ENCODE data around the gene PTTG1IP.

The PTTG1IP gene

DNA sequence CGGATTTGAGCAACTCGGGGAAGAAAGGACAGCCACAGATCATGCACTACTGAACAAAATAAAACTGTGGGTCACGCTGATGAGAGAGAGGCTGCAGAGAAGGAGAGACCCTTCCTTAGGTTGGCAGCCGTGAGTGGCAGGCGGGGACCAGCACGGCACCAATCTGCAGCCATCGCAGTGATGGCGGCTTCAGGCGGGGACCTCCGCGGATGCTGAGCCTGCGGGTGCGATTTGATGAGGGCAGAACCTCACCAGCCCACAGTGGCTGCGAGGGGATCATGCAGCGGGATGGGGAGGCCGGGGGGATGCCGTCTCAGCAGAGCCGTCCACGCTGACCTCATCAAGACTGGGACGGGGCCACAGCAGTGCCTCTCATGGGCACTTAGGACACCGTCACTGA is 35.4 kb upstream of the PTTG1IP start:
- no peak for DNase-seq (ENCODE audit: low spot score)

DNA sequence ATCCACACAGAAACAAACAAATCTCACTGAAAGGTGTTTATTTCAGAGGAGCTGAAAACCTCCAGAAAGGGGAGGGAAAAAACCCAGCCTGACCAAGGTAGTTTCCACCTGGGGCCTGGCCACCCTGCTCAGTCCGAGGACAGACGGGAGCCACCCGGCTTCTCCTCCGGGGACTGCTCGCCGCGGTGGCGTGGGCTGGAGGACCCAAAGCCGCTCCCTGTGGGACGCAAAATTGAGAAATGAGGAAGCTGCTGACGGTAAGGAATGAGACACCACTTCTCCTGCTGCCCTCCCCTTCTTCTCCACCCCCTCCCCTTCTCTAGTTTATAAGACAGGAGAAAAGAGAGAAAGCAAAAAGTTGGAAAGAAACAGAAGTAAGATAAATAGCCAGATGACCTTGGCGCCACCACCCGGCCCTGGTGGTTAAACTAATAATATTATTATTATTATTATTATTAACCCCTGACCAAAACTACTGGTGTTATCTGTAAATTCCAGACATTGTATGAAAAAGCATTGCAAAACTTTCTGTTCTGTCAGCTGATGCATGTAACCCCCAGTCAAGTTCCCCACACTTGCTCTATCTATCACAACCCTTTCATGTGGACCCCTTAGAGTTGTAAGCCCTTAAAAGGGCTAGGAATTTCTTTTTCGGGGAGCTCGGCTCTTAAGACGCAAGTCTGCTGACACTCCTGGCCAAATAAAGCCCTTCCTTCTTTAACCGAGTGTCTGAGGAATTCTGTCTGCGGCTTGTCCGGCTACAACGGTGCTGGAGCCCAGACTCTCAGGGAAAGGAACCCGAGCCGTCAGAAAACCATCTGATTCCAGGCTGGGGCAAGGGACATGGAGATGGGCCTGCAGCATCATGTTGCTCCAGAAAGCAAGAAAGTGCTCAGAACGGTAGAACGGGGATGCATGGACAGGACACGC is 34.7 kb upstream of the PTTG1IP start:
- DNase-seq (ENCODE audit: low spot score) = no peak

DNA sequence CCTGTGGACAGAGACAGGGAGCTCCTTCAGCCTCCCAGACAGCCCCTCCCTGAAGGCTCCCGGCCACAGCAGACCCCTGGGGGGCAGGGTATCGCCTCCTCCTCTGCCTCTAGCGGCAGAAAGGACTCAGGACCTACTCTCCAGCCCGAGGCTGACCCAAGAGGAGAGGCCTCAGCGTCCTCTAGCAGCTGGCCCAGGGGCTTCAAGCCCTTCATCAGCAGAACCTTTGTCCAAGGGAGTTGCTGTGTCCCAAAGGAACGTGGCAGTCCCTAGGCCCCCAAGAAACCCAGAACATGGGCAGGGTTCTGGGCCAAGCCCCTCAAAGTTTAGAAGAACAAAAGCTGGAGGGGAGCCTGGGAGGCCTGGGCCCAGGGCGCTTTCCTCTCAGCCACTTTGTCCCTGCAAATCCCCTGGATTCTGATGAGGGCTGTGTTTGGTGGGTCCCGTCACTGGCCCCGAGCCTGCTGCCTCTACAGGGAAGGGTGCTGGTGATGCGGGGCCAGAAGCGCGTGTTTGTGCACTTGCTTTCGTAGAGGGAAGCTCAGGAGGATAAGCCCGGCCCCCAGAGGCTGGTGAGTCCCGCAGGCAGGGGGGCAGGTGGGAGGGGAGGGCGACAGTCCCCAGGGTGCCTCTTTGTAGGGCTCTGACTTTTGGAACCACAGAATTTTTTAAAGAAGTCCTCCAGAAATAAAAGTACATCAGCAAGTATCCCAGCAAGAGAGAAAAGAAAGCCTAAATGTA is 33.9 kb upstream of the PTTG1IP start:
- DNase-seq (ENCODE audit: low spot score) = no peak

DNA sequence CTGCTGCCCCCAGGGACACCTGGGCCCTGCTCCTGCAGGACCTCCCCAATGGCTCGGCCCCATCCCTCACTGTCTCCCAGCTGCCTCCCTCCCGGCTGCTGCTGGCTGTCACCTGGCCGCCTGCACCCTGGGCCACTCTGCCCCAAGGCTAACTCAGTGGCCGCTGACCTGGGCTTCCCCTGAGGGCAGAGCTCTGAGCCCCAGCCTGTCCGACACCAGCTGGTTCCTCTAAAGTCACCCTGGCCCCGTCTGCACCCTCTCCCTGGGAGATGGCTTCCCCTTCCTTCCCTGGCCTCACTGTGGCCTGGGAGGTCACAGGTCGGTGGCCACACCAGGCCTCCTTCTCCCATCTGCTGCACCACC is 32.2 kb upstream of the PTTG1IP start:
- no peak for DNase-seq (ENCODE audit: low spot score)

DNA sequence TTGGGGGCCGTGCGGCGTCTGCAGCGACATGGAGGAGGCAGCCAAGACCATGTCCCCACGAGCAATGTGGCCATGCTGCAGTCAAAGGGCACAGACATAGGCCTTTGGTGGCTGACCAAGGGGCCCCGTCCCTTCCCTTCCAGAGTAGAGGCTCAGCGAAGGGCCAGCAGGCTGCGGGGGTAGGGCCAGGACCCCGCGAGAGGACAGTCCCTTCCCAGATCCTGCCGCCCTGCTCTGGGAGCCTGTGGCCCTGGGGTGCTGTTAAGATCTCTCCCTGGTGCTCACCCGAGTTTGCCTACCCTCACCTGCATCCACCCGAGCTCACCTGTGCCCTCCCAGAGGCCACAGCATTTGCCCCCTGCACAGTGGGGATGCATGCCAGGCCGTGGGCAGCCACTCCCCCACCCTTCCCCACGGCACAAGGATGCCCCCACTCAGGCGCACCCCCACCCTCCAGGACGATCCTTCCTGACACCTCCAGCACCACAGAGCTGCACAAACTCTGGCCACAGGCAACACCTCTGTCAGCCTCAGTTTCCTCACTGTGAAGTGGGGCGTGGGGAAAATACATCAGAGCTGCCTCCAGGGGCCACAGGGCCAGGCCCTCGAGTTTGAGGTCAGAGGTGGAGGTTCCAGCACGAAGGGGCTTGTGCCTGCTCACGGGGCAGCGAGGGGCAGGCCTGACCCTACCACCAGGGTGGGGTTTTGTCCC is 31.7 kb upstream of the PTTG1IP start:
- no peak for DNase-seq (ENCODE audit: low spot score)

DNA sequence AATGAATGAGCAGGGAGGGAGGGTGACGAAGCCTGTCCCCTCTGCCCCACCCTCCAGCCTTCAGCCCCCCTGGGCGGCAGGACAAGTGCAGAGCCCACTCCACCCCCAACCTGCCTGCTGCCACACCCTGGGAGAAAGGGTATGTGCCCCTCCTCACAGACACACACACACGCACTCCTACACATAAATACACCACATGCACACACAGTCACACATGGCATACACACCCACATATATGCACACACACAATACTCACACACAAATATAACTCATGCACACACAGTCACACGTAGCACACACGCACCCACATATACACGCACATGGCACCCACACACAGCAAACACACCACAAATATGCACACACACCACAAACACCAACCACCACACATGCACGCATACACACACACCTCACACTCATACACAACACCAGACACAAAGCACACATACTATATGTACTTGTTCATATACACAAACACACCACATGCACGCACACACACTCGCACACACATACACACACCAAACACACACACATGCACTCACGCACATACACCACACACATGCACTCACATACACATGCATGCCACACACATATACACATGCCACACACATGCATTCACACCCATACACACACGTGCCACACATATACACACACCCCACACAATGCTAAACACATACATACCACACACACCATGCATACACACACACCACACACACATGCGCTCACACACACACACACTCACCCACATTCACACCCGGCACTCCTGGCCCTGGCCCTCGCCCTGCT is 30.8 kb upstream of the PTTG1IP start:
- no peak for DNase-seq (ENCODE audit: low spot score)

DNA sequence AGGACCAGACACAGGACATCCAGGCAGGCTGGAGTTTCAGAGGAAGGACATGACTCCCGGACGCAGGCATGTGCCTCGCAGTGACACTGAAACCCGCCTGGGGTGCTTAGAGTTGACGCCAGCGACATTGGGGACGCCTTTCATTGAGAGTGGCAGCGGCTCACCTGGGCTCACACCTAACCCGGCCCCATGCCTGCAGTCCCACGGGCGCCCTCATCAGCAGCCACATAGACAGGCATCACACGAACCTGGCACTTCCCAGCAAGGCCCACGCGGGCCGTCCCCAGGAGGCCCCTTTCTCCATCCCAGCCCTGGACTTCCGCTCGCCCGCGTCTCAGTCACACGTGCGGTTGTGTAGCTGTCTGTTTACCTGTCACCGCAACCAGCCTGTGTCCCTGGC is 30.2 kb upstream of the PTTG1IP start:
- no peak for DNase-seq (ENCODE audit: low spot score)

DNA sequence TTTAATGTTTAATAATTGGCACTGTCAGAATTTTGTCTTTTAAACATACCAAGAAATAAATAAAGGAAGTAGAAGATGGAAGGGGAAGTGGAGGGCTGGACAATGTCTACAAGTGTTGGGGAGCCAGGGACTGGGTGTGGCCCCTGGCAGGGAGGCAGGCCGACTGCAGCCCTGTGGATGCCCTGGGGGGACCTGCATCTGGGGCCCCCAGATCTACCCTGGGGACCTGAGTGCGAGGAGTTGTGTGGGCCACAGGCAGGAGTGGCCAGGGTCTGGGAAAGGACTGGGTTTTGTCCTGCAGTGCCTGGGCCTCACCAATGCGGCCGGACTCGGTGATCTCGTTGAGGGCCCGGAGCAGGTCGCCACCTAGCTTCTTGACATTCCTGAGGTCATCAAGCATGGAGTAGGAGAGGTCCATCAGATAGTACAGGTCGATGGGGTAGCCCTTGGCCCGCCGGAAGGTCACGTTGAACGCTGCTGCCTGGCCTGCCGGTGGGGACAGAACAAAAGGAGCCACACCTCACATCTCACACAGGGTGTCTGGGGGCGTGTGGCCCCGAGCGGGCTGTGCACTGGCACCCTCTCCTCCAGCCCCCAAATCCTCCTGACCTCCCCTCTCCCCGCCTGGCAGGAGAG is 29.7 kb upstream of the PTTG1IP start:
- DNase-seq (ENCODE audit: low spot score) = no peak

DNA sequence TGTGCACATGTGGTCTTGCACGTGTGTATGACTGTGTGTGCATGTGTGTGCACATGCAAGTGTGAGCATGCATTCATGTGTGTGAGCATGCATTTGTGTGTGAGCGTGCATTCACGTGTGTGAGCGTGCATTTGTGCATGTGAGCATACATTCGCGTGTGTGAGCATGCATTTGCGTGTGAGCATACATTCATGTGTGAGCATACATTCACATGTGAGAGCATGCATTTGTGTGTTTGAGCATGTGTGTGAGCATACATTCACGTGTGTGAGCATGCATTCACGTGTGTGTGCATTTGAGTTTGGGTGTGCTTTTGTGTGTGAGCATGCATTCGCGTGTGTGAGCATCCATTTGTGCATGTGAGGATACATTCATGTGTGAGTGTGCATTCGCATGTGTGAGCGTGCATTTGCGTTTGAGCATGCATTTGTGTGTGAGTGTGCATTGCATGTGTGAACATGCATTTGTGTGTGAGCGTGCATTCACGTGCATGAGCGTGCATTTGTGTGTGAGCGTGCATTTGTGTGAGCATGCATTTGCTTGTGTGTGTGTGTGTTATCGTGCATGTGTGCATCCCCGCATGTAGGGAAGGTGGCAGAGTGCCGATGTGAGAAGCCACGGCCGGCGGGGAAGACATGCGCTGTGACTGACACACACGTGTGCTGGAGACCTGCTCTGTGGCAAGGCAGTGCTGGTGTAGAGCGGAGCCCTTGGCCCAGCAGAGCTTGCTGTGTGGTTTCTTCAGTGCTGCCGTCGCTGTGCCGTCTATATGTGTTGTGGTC is 29.0 kb upstream of the PTTG1IP start:
- DNase-seq (ENCODE audit: low spot score) = no peak

DNA sequence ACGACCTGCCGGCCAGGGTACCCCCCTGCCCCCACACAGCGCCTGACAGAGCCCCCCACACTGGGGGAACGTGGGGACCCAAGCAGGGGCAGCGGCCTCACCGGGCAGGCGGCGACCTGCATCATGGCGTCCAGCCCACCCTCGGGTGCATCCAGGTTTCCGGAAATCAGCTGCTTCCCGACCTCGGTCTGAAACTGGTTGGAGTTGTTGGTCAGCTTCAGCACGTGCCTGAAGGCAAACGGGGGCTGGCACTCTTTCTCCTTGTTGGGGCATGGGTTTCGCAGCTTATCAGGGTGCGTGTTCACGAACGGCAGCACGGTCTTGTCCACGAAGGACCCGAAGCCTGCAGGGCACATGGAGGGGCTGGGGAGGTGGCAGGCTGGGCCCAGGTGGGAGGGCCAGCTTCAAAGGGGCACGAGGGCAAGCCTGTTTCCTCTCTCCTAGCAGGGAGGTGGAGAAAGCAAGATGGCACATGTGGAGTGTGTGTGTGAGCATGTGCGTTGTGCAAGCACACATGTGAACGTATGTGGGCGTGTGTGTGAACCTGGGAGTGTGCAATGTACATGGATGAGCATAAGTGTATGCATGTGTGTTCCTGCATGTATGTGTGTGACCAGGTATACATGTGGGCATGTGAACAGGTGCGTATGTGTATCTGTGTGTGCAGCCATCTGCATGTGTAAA is 28.0 kb upstream of the PTTG1IP start:
- no peak for DNase-seq (ENCODE audit: low spot score)

DNA sequence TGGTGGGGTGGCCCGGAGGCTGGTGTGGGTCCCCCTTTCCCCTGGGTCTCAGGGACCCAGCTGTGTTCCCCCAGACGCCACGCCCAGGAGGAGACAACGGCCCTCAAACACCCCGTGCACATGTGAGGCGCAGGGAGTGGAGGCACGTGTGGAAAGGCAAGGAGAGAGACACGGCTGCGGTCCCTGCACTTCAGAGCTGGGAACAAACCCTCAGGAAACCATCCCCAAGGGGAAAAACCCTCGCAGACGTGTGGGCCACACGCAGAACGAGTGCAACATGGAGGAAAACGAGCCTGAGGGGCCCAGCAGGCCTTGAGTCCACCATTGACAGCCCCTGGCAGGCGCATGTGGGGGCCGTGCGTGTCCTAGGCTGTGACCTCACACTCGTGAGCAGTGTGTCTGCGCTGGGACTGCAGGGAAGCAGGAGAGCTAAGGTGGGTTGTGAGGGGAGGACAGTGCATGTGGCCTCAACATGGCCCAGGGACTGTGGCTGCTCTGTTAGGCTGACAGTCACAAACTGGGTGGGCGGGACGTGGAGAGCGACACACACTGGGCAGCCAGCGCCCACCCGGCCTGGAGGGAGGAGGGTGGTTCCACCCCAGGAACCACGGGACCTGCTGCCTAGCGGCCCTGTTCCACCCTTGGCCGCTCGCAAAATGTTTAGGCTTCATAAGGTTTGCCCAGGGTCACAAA is 27.2 kb upstream of the PTTG1IP start:
- no peak for DNase-seq (ENCODE audit: low spot score)

DNA sequence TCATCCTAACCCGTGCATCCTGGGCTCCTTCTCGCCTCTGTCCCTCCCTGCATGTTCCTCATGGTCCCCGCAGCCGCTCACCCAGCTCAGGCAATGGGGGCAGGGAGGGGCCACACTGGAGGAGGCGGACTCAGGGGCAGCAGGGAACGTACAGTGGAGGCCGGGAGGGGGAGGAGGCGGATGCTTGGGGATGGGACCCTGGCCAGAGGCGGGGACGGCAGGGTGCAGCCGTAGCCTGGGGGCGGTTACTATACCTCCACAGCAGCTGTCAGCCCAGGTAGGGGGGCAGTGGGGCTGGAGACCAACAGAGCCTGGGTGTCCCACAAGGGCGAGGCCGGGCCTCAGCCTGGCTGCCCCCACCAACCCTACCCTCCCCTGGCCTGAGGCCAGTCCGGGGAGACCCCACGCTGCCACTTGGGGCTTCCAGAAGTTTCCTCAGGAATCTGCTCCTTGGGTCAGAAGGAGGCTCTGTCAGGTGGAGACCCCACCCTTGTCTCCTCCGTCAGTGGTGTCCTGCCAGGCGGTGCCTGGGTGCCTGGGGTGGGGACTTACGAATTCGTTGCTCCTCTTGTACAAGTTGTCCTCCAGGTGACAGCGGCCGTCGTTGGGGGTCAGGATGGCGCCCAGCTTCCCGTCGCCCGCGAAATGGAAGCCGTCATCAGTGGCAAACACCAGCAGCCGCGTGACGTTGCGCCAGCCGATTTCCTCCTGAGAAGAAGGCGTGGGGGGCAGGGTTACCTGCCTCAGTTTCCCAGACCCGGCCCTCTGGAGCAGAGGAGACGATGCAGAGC is 26.5 kb upstream of the PTTG1IP start:
- DNase-seq (ENCODE audit: low spot score) = no peak

DNA sequence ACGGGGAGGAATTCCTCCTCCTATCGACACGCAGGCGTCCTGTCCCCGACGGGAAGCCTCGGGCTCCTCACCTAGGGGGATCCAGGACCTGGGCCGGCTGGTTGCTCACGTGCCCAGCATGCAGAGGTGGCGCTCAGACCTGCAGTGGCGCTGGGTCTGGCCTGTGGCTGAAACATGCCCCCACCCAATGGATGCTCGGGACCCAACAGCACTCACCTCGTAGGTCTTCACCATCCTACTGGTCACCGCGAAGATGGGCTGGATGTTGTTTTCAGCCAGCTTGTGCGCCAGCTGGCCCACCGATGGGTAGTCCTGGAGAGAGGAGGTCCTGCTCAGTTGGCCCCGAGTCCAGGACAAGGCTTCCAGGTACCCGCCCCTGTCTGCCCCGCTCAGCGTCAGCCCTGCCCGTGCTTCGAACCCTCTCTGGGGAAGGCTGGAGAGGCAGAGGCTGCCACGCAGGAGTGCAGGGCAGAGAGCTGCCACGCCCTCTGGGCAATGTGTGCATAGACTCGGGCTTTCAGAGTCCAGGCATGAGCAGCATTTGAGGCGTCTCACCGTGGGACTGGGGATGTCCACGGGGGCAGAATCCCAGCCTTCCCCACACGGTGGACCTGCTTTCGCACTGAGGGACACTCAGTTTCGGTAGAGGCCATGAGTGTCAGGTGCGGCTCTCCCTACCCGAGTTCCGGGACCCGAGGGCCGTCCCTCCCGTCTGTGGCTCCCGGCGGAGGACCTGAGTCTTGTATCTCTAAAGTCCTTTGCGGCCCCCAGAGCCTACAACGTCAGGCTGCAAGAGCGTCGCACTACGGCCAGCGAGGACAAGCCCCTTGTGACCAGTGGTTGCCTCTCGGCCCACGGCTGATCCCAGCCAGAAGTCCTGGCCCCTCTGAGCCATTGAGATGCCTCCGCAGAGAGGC is 25.6 kb upstream of the PTTG1IP start:
- DNase-seq (ENCODE audit: low spot score) = no peak

DNA sequence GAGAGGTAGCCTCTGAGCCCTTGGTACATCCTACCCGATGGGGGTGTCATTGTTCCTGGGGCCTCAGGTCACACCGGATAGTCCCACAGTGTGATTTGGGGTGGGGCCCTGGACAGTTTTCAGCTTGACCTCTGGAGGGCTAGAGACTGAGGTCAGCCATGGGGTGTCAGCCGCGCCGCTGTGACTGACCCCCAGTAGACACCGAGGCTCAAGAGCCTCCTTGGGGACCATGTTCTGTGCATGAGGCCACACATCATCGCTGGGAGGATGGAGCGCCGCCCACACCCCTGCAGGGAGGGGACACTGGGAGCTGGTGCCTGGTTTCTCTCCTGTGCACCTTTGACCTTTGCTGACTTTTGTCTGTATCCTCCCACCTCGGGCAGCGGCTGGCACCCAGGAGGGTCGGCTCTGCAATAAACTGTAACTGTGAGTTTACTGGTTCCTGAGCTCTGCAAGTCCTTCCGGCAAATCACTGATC is 24.6 kb upstream of the PTTG1IP start:
- no peak for DNase-seq (ENCODE audit: low spot score)

DNA sequence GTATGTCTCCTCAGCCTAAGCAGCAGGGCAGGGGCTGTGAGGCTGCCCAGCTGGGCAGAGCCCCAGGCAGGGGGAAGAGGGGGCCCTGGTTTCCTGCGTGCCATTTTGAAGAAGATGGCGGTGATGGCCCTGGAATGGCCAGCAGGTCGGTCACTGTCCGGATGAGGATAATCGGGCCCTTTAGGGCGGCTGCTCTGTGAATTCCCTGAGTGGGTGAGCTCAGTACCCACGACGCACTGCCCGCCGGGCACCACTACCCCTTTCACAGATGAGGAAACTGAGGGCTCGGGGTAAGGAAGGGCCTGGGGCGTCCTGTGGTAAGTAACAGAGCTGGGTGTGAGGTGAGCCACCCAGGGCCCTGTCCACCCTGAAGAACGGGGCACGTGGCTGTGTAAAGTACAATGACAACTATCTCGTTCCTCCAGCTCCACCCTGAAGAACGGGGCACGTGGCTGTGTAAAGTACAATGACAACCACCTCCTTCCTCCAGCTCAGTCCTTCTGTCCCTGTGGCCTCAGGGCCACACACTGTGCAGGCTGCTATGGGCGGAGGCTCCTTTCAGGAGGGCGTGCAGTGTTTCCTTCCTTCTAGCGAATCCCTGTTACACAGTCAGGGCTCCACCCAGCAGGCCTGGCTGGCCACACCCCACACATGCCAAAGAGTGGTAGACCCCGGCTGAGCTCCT is 24.0 kb upstream of the PTTG1IP start:
- no peak for DNase-seq (ENCODE audit: low spot score)

DNA sequence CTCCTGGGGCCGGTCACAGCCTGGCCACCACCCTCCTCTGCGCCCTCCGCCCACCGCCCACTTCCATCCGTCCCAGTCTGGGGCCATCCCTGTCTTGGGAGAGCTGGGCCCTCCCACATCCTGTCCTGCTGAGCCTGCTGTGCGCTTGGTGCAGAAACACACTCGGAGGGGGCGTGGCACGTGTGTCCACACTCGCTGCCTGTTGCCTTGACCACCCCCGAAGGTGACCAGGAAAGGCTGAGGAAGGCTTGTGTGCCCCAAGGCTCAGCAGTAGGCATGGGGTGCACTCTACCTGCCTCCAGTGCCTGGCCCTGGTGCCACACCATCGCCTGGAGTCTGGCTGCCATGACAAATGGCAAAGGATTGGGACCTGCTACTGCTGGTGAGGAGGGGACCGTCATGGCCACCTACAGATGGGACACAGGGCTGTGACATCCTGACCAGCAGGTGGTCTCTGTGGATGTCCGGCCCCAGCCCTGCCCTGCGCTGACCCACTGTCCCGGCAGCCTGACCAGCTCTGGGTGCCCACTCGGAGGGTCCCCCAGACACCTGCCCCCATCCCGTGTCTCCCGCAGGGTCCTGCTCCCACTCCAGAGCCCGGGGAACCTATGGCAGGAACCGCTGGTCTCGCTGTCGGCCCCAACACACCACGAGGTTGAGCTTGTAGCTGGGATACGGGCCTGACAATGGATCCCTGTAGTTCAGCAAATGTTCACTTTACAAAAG is 23.2 kb upstream of the PTTG1IP start:
- no peak for DNase-seq (ENCODE audit: low spot score)

Measured in HuH-7 (cell line).